K562 (cell line): Measurements from ENCODE around the gene TESMIN. TPM values are rescaled to one million over a fixed set of nuclear protein-coding genes. Genes with fewer than 3 reads are reported as not detected.

Experiments
- ATAC-seq: fragments of 200-7000 bp; cut with Tn5 transposase; 3 replicates; pipeline ENCODE4 v1.9.1; 2020; ENCODE audit warnings: moderate library complexity
- BruUV-seq: library from RNA; stranded (reverse); fragments of 400-500 nt; replicated peaks from 2 replicates; lab custom pipeline; 2021; lab: Mats Ljungman, UMichigan
- CTCF ChIA-PET: fragments of 300-600 bp; formaldehyde crosslinking; extraction: SDS; loops from one replicate; lab custom pipeline; 2021; ENCODE audit warnings: low intra/inter-chr PET ratio; lab: Yijun Ruan, JAX
- POLR2A ChIA-PET: fragments of 300-600, 350-650 bp; sonication (Branson Sonifier 250); formaldehyde crosslinking; extraction: SDS; loops from one replicate; lab custom pipeline; 2021; ENCODE audit warnings: antibody characterized with exemption, inconsistent platforms; lab: Yijun Ruan, JAX
- DNase-seq, 4 experiments: peaks; one replicate each; pipeline versions ENCODE4 v3.0.0 to v3.0.0-alpha.2; 2011 to 2018; ENCODE audit warnings: low spot score in 3 of 4, mixed read lengths in 3 of 4; ENCODE audit errors: extremely low read depth in 1 of 4
- FAIRE-seq: peaks from 2 replicates; lab custom pipeline; 2011; peaks lifted over from hg19 to GRCh38; lab: Jason Lieb, UNC
- H2AFZ ChIP-seq: 2 replicates; pipeline ENCODE4 v1.6.0; 2011; ENCODE audit warnings: low read depth, low read length, control low read depth, inconsistent platforms
- H3K27ac ChIP-seq: fragments of 200-600 bp; 3 replicates; pipeline ENCODE4 v1.8.0; 2011; ENCODE audit warnings: low read depth, mild to moderate bottlenecking, control low read depth, inconsistent platforms, low read length, moderate library complexity, mixed read lengths; ENCODE audit errors: extremely low read depth
- H3K27me3 ChIP-seq, 2 experiments: fragments of 300-600 bp in 1 of 2; 2 replicates in 1 of 2; 3 replicates in 1 of 2; pipeline versions ENCODE4 v1.6.0 to v1.8.0; 2011; ENCODE audit warnings: inconsistent platforms in 2 of 2, low read length in 2 of 2, mild to moderate bottlenecking in 1 of 2, mixed read lengths in 1 of 2, moderate library complexity in 1 of 2; ENCODE audit not compliant: control insufficient read depth in 2 of 2, insufficient read depth in 2 of 2
- H3K36me3 ChIP-seq: fragments of 300-600 bp; 3 replicates; pipeline ENCODE4 v1.8.0; 2011; ENCODE audit warnings: mild to moderate bottlenecking, low read length, inconsistent platforms; ENCODE audit not compliant: control insufficient read depth, insufficient read depth
- H3K4me1 ChIP-seq, 2 experiments: fragments of 200-600 bp in 1 of 2; replicated peaks in 1 of 2; 2 replicates in 1 of 2; 3 replicates in 1 of 2; pipeline versions ENCODE4 v1.5.1 to v1.8.0; 2011; ENCODE audit warnings: inconsistent platforms in 2 of 2, low read length in 2 of 2, mild to moderate bottlenecking in 1 of 2, mixed read lengths in 1 of 2, moderate library complexity in 1 of 2; ENCODE audit not compliant: control insufficient read depth in 2 of 2, insufficient read depth in 2 of 2
- H3K4me2 ChIP-seq: 2 replicates; pipeline ENCODE4 v1.6.1; 2011; ENCODE audit warnings: low read length, control low read depth, inconsistent platforms, mixed read lengths; ENCODE audit not compliant: insufficient read depth
- H3K4me3 ChIP-seq: fragments of 200-600 bp; sonication (generic), shearing (Covaris generic); 2 replicates; pipeline ENCODE4 v1.5.1; 2016; ENCODE audit warnings: control low read depth, inconsistent platforms
- H3K79me2 ChIP-seq: fragments of 200-600 bp; 3 replicates; pipeline ENCODE4 v1.8.0; 2011; ENCODE audit warnings: low read length, inconsistent platforms; ENCODE audit not compliant: control insufficient read depth, insufficient read depth
- H3K9ac ChIP-seq, 2 experiments: 2 replicates each; pipeline versions ENCODE4 v1.6.0 to v1.6.1; 2011; ENCODE audit warnings: low read depth in 2 of 2, low read length in 2 of 2, control low read depth in 1 of 2, inconsistent platforms in 1 of 2, mild to moderate bottlenecking in 1 of 2, mixed read lengths in 1 of 2; ENCODE audit not compliant: insufficient read depth in 1 of 2
- H3K9me1 ChIP-seq: one replicate; pipeline ENCODE4 v1.6.0; 2011; ENCODE audit warnings: inconsistent platforms, mild to moderate bottlenecking, low read length, moderate library complexity; ENCODE audit not compliant: control insufficient read depth, insufficient read depth
- H3K9me3 ChIP-seq: replicated peaks from 2 replicates; pipeline ENCODE4 v1.5.1; 2011; ENCODE audit warnings: low read depth, low read length, inconsistent platforms; ENCODE audit not compliant: control insufficient read depth, insufficient read depth
- H4K20me1 ChIP-seq: replicated peaks from 2 replicates; pipeline ENCODE4 v1.6.1; 2011; ENCODE audit warnings: low read length, inconsistent platforms, mixed read lengths; ENCODE audit not compliant: control insufficient read depth, insufficient read depth
- CBFA2T3 ChIP-seq: fragments of 450-650 bp; IDR thresholded peaks from 2 replicates; pipeline ENCODE4 v1.6.1; 2017
- KHSRP ChIP-seq: fragments of 450-650 bp; IDR thresholded peaks from 2 replicates; pipeline ENCODE4 v1.6.1; 2017
- MIER1 ChIP-seq: fragments of 450-650 bp; IDR thresholded peaks from 2 replicates; pipeline ENCODE4 v1.6.1; 2016; ENCODE audit warnings: antibody characterized with exemption, mild to moderate bottlenecking, low read depth
- RAD21 ChIP-seq, 2 experiments: fragments of 250-450 bp in 1 of 2; fragments of 450-650 bp in 1 of 2; sonication (Bioruptor Pico) in 1 of 2; formaldehyde crosslinking in 1 of 2; IDR thresholded peaks in 1 of 2; conservative IDR thresholded peaks in 1 of 2; 2 replicates each; pipeline versions ENCODE4 v1.4.0 to v1.8.0; 2020 to 2022; ENCODE audit warnings: mild to moderate bottlenecking in 2 of 2, moderate library complexity in 1 of 2
- REST ChIP-seq, 2 experiments: fragments of 450-650 bp; formaldehyde crosslinking in 1 of 2; IDR thresholded peaks; 2 replicates each; pipeline versions ENCODE4 v1.4.0 to v1.6.1; 2014 to 2020; ENCODE audit warnings: mild to moderate bottlenecking in 2 of 2, borderline replicate concordance in 1 of 2, low read depth in 1 of 2
- RFX5 ChIP-seq: IDR thresholded peaks from 2 replicates; pipeline ENCODE4 v1.6.1; 2011; ENCODE audit warnings: low read depth, mild to moderate bottlenecking, improper control_type of control experiment, low read length
- SREBF2 ChIP-seq: sonication (generic); formaldehyde crosslinking; IDR thresholded peaks from 2 replicates; pipeline ENCODE4 v1.4.0; 2020; ENCODE audit warnings: mild to moderate bottlenecking, missing genetic modification reagents
- SRSF1 ChIP-seq: fragments of 200-400 bp; formaldehyde crosslinking; IDR thresholded peaks from 2 replicates; pipeline ENCODE4 v1.6.1; 2017; ENCODE audit warnings: mild to moderate bottlenecking, low read depth, low read length, moderate library complexity
- UBTF ChIP-seq, 2 experiments: IDR thresholded peaks; 2 replicates each; pipeline ENCODE4 v1.6.1; 2012; ENCODE audit warnings: improper control_type of control experiment in 2 of 2, low read depth in 2 of 2, low read length in 2 of 2, borderline replicate concordance in 1 of 2
- ZNF57 ChIP-seq: fragments of 450-650 bp; formaldehyde crosslinking; IDR thresholded peaks from 2 replicates; pipeline ENCODE4 v1.4.0; 2020; ENCODE audit warnings: mild to moderate bottlenecking, moderate library complexity
- WGBS: fragments of 100-300 bp; shearing (Covaris generic); methylation state at CpG from one replicate; pipeline ENCODE4 v1.1.6; 2016; ENCODE audit warnings: low coverage, mixed read lengths; ENCODE audit not compliant: insufficient coverage; ENCODE audit errors: missing lambda C conversion rate; 5-methylcytosine and 5-hydroxymethylcytosine counted together
- in situ Hi-C: fragments of 300-500 bp; cut with MboI; formaldehyde crosslinking; loops from 4 replicates; pipeline ENCODE4 v1.15.0; 2018; ENCODE audit warnings: inconsistent platforms, mixed read lengths
- intact Hi-C: fragments of 100-400 bp; cut with micrococcal nuclease; formaldehyde crosslinking; loops from 2 replicates; pipeline ENCODE4 v1.14.2; 2022
- polyA plus RNA-seq, 8 experiments: library from polyadenylated mRNA; depleted of rRNA in 4 of 8; stranded (reverse) in 5 of 8; unstranded in 3 of 8; fragments of >200 nt; fragmentation: Nextera tagmentation in 2 of 8; fragmentation: Illumina TruSeq in 1 of 8; extraction: Ambion mirVana in 2 of 8; extraction: Trizol in 1 of 8; gene quantifications; 2 replicates each; pipeline versions ENCODE4 v1.2.1 to v1.2.3, GENCODE V29; 2011 to 2014; ENCODE audit warnings: inconsistent platforms in 1 of 8, missing spikeins in 1 of 8
- total RNA-seq, 7 experiments: library from RNA; depleted of rRNA in 6 of 7; stranded (reverse); fragments of >200 nt in 6 of 7; fragmentation: Illumina TruSeq in 2 of 7; extraction: Trizol in 2 of 7; gene quantifications; 2 replicates each; pipeline versions ENCODE4 v1.2.1 to v1.2.3, GENCODE V29; 2011 to 2021; ENCODE audit warnings: low replicate concordance in 1 of 7

Gene TESMIN
- total and polyA plus RNA-seq, 9 of the 15 experiments (the other 6 are each of a cell fraction or from before 2014, with no cell fraction given), result 8.9 to 50.5 (median 15.0) TPM

GRCh38 chr11:68714060-68714856 is 37.1 kb downstream of the TESMIN start:
- no peaks in the 10 kb centered on the region for H3K79me2 ChIP-seq
- no peak for FAIRE-seq
- TF ChIP-seq RAD21 (CRISPR knock-in tag; conservative IDR thresholded peaks at IDR 0.05 in 1 of 2, IDR thresholded peaks at IDR 0.05 in 1 of 2) (no peak), REST (IDR thresholded peaks at IDR 0.05; ENCODE audit: borderline replicate concordance) (peak; percentile 92), REST (CRISPR knock-in tag; IDR thresholded peaks at IDR 0.05; ENCODE audit: low read depth) (no peak), SREBF2 (CRISPR knock-in tag) (no peak), SRSF1 (no peak), UBTF (IDR thresholded peaks at IDR 0.05; ENCODE audit: borderline replicate concordance in 1 of 2, low read depth in 2 of 2, low read length in 2 of 2) (no peak), RFX5 (no peak), KHSRP (no peak), MIER1 (0 out of 2 replicates have a peak, but pooled peaks have one; percentile 27), CBFA2T3 (no peak), ZNF57 (no peak)

More at GRCh38 chr11:68714060-68714856, 37.1 kb downstream of the TESMIN start:
- Histone ChIP-seq H3K4me1 (0 out of 5 replicates have a peak, but pooled peaks cover 0 to under 1% of the 10 kb centered on the region in 2 experiments), H3K9ac (peak overlapping the region in 1 of 2 experiments; percentile 28; a peak in 2 of 4 replicates), H3K27me3 (peaks cover 16 to 73% of the 10 kb centered on the region in 2 experiments), H3K9me3 (no peaks in the 10 kb centered on the region), H3K27ac (no peak overlapping the region), H3K4me3 (no peak overlapping the region), H3K9me1 (no peaks in the 10 kb centered on the region), H3K36me3 (no peaks in the 10 kb centered on the region), H2AFZ (no peak overlapping the region), H3K4me2 (no peak overlapping the region), H4K20me1 (no peaks in the 10 kb centered on the region)
- DNase-seq (no peak), ATAC-seq (peak; percentile 52; the same call in 1 of the 3 replicates)
- intact Hi-C loops (no loop called here), in situ Hi-C loops (no loop called here)
- ChIA-PET POLR2A (interaction anchor here (0.8 to 1.7 kb wide), 3 partner anchors 10 to 30 kb away, joined by 3 to 4 read pairs (median 3); no protein-coding TSS in a partner anchor), CTCF (no interaction called here)
- BruUV-seq, result no TSS peak
- WGBS, result 16% methylated on average over 23 of the region's 23 CpGs
